Hepatocyte (in vitro differentiated cells): Measurements from ENCODE around the gene ATIC. TPM values are rescaled to one million over a fixed set of nuclear protein-coding genes. Genes with fewer than 3 reads are reported as not detected.

Experiments used
- DNase-seq: peaks from one replicate; pipeline ENCODE4 v3.0.0-alpha.2; 2016; ENCODE audit warnings: low spot score
- H2AFZ ChIP-seq: fragments of 200-600 bp; sonication (generic); 2 replicates; pipeline ENCODE4 v1.6.0; 2016; ENCODE audit warnings: antibody characterized with exemption, mild to moderate bottlenecking
- H3K27ac ChIP-seq: fragments of 200-600 bp; sonication (generic); 2 replicates; pipeline ENCODE4 v1.5.1; 2016; ENCODE audit warnings: mild to moderate bottlenecking
- H3K27me3 ChIP-seq: fragments of 200-600 bp; sonication (generic); 2 replicates; pipeline ENCODE4 v1.6.1; 2016
- H3K36me3 ChIP-seq: fragments of 200-600 bp; sonication (generic); replicated peaks from 2 replicates; pipeline ENCODE4 v1.5.1; 2016; ENCODE audit warnings: low read depth; ENCODE audit not compliant: insufficient read depth
- H3K4me1 ChIP-seq: fragments of 200-600 bp; sonication (generic); 2 replicates; pipeline ENCODE4 v1.5.1; 2016; ENCODE audit warnings: mild to moderate bottlenecking, moderate library complexity; ENCODE audit not compliant: insufficient read depth
- H3K4me2 ChIP-seq: fragments of 200-600 bp; sonication (generic); 2 replicates; pipeline ENCODE4 v1.6.0; 2016
- H3K4me3 ChIP-seq: fragments of 200-600 bp; sonication (generic); 2 replicates; pipeline ENCODE4 v1.5.1; 2016; ENCODE audit warnings: mild to moderate bottlenecking
- H3K79me2 ChIP-seq: fragments of 200-600 bp; sonication (generic); 2 replicates; pipeline ENCODE4 v1.6.0; 2017; ENCODE audit warnings: mild to moderate bottlenecking
- H3K9me2 ChIP-seq: fragments of 200-600 bp; sonication (generic); replicated peaks from 2 replicates; pipeline ENCODE4 v1.6.0; 2017; ENCODE audit warnings: mild to moderate bottlenecking; ENCODE audit not compliant: insufficient read depth
- H3K9me3 ChIP-seq: fragments of 200-600 bp; sonication (generic); 2 replicates; pipeline ENCODE4 v1.5.1; 2016; ENCODE audit warnings: low read depth, mild to moderate bottlenecking
- H4K20me1 ChIP-seq: fragments of 200-600 bp; sonication (generic); 2 replicates; pipeline ENCODE4 v1.6.0; 2016; ENCODE audit warnings: mild to moderate bottlenecking; ENCODE audit not compliant: insufficient read depth, poor library complexity, severe bottlenecking
- CTCF ChIP-seq: fragments of 200-600 bp; sonication (generic); IDR thresholded peaks from 2 replicates; pipeline ENCODE4 v1.5.1; 2016; ENCODE audit warnings: antibody characterized with exemption, mild to moderate bottlenecking; ENCODE audit not compliant: poor library complexity
- EZH2 ChIP-seq: fragments of 200-600 bp; sonication (generic); IDR thresholded peaks from 2 replicates; pipeline ENCODE4 v1.6.1; 2016; ENCODE audit warnings: antibody characterized with exemption, mild to moderate bottlenecking, borderline replicate concordance
- EZH2phosphoT487 ChIP-seq: fragments of 200-600 bp; sonication (generic); IDR thresholded peaks from one replicate; pipeline ENCODE4 v1.6.1; 2018; ENCODE audit warnings: antibody characterized with exemption, mild to moderate bottlenecking, low read depth, moderate library complexity; ENCODE audit not compliant: unreplicated experiment, severe bottlenecking
- WGBS: methylation state at CpG from one replicate; pipeline ENCODE4 v1.1.6; 2016; ENCODE audit warnings: low lambda C conversion rate; ENCODE audit errors: missing lambda C conversion rate; 5-methylcytosine and 5-hydroxymethylcytosine counted together
- polyA plus RNA-seq: library from polyadenylated mRNA; unstranded; fragments of >200 nt; fragmentation: Nextera tagmentation; extraction: Ambion mirVana; gene quantifications from 2 replicates; pipeline ENCODE4 v1.2.1, GENCODE V29; 2016
- total RNA-seq: library from RNA; depleted of rRNA; stranded (reverse); fragments of >200 nt; gene quantifications from 2 replicates; pipeline ENCODE4 v1.2.3, GENCODE V29; 2014

ATIC gene
- total and polyA plus RNA-seq, 2 experiments from 2014 or later: 19.6 to 82.7 TPM

- Histone ChIP-seq H3K9me3 (no peaks in the 10 kb centered on the region), H3K27me3 (no peaks in the 10 kb centered on the region), H3K4me3 (no peak overlapping the region), H3K9me2 (no peaks in the 10 kb centered on the region), H3K4me1 (peaks cover 4% of the 10 kb centered on the region), H4K20me1 (no peaks in the 10 kb centered on the region), H3K27ac (no peak overlapping the region), H2AFZ (no peak overlapping the region), H3K79me2 (no peaks in the 10 kb centered on the region), H3K36me3 (no peaks in the 10 kb centered on the region), H3K4me2 (no peak overlapping the region)
- WGBS: 86% methylated on average over 3 of the region's 3 CpGs
- TF ChIP-seq EZH2phosphoT487 (no peak), EZH2 (no peak), CTCF (no peak)
- DNase-seq: no peak
Measured at GRCh38 chr2:215290980-215291599, 20.8 kb upstream of the ATIC start.

- DNase-seq: peak; percentile 44
- no peaks in the 10 kb centered on the region for H4K20me1 ChIP-seq
- peaks cover 4% of the 10 kb centered on the region for H3K4me1 ChIP-seq
- no peak for TF ChIP-seq EZH2
- no peak for TF ChIP-seq CTCF
- no peak for TF ChIP-seq EZH2phosphoT487
- no peaks in the 10 kb centered on the region for H3K79me2 ChIP-seq
- peak overlapping the region; percentile 43 for H3K27ac ChIP-seq
- WGBS: 76% methylated on average over 4 of the region's 4 CpGs
- H2AFZ ChIP-seq: no peak overlapping the region
- H3K4me2 ChIP-seq: no peak overlapping the region
- no peak overlapping the region for H3K4me3 ChIP-seq
- no peaks in the 10 kb centered on the region for H3K36me3 ChIP-seq
- no peaks in the 10 kb centered on the region for H3K9me2 ChIP-seq
- no peaks in the 10 kb centered on the region for H3K9me3 ChIP-seq
- H3K27me3 ChIP-seq: no peaks in the 10 kb centered on the region
Measured at GRCh38 chr2:215293879-215294278, 18.0 kb upstream of the ATIC start.

GRCh38 chr2:215299337-215299859, 12.5 kb upstream of the ATIC start:
- no peak for DNase-seq
- H3K9me3 ChIP-seq: no peaks in the 10 kb centered on the region
- no peak overlapping the region for H3K4me3 ChIP-seq
- TF ChIP-seq EZH2phosphoT487: no peak
- no peak for TF ChIP-seq EZH2
- no peak for TF ChIP-seq CTCF
- H3K4me1 ChIP-seq: no peaks in the 10 kb centered on the region
- no peak overlapping the region for H2AFZ ChIP-seq
- no peaks in the 10 kb centered on the region for H4K20me1 ChIP-seq
- 94% methylated on average over 6 of the region's 6 CpGs for WGBS
- H3K36me3 ChIP-seq: no peaks in the 10 kb centered on the region
- no peak overlapping the region for H3K4me2 ChIP-seq
- H3K27ac ChIP-seq: no peak overlapping the region
- H3K27me3 ChIP-seq: no peaks in the 10 kb centered on the region
- no peaks in the 10 kb centered on the region for H3K9me2 ChIP-seq
- no peaks in the 10 kb centered on the region for H3K79me2 ChIP-seq
